NCI-H345 (cell line): Measurements from ENCODE around the gene ADAMTS2.

Experiments used
- DNase-seq: peaks from one replicate; lab custom pipeline; 2025; lab: John Stamatoyannopoulos, UW

Gene ADAMTS2

DNA sequence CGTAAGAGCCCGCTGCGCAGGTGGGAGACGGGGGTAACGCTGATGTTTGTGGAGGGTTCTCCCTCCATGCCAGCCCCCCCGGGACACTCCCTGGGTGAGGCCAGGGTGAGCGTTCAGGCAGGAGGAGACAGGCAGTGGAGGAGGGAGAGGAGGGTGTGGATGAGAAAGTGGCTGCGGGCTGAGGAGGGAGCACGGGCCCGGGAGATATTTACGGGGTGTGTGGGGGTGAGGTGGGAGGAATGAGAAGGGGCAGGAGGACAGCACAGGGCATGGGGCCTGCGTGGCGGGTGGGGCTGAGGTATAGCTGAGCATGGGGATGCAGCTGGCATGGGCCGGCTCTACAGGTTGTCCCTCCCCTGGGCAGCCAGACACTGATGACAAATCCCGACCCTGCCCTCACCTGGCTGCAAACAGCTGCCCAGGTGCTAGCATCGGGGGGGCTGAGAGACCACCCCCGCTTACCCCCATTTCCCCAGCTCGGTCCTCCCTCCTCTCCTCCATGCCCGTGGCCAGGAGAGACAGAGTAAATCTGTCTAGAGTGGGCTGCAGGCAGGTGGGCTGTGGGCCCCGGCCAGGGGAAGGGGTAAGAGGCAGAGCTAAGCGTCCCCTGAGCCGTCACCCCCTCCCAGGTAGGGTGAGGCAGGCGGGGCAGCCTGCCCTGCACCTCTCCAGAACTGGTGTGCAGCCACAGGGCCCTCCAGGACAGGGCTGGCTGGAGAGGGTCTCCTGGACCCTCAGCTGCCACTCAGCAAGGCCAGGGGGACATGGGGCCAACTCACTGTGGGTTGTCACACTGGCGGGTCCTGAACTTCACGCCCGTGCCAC is 205.9 kb downstream of the ADAMTS2 start:
- no peak for DNase-seq

DNA sequence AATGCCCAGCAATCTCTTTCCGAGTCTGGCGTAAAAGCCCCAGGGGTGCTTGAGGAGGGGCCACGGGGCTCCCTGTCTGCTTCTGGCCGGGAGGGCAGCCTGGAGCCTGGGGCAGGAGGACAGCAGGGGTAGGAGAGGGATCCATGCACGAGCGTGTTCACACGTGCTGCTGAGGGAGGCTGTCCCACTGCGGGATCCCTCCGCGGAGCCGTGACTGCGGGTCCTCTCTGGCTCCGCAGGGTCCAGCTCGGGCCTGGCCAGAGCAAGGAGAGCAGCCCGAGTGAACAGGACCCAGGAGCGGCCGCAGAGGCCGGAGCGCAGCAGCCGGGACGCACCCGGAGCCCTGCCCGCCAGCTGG is 206.7 kb downstream of the ADAMTS2 start:
- DNase-seq = no peak

DNA sequence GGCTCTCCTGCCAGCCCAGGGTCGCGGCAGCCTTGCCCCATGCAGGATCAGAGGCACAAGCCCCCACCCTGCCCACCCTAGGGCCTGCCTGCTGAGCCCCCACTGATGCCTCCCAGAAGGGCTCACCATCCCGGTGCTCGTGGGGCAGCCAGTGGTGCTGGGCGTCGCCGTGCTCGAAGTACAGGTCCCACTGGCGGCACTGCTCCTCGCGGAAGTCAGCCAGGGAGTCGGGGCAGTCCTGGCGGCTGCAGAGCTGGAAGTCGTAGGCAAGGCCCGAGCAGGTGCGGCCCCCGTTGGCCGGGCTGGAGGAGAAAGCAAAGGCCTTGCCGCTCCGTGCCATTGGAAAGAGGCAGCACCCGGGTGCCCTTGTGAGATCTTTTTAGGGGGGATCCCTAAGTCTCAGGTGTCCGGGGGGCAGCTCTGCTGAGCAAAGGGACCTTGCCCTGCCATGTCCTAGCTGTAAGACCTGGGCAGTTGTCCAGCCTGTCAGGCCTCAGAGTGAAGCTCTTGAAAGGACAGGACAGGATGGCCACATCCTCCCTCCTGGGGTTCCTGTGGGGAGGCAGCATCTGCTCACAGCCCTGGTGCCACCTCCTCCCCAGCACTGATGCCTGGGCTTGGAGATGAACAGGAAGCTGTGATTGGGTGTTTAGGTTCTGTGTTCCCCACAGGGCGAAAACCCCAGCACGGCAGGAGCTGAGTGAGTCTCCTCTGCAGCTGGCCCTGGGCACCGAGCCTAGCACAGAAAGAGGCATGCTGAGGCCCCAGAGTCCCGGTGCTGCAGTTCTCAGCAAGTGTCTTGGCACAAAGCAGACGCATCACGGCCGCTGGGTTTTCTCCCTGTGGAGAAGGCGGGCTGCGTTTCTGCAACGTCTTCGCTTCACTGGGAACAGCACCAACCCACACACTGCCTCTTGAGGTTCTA is 207.4 kb downstream of the ADAMTS2 start:
- DNase-seq = peak; percentile 5

DNA sequence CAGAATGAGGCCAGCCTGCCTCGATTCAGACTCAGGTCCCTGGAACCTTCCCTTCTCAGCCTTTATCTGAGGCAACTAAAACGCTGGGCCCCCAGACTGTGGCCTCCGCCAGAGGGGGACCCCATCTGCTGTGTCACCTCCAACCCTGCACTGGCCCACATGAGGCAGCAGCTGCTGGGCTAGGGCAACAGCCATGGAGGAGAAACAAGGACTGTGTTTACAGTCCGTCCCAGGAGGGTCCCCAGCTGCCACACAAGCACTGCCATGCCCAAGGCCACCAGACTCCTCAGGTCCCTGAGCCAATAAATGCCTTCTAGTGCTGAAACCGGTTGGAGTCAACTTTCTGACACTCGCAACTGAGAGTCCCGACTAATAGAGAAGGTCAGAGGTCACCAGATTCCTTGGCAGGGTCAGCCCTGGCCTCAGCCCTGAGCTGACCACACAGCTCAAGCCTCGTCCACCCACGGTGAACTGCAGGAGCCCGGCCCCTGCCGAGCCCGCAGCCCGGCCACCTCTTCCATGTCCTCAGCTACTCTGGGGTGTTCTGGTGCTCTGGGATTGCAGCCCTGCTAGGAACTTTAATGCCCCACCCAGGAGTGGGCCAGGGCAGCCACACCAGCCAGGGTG is 208.1 kb downstream of the ADAMTS2 start:
- DNase-seq = no peak

DNA sequence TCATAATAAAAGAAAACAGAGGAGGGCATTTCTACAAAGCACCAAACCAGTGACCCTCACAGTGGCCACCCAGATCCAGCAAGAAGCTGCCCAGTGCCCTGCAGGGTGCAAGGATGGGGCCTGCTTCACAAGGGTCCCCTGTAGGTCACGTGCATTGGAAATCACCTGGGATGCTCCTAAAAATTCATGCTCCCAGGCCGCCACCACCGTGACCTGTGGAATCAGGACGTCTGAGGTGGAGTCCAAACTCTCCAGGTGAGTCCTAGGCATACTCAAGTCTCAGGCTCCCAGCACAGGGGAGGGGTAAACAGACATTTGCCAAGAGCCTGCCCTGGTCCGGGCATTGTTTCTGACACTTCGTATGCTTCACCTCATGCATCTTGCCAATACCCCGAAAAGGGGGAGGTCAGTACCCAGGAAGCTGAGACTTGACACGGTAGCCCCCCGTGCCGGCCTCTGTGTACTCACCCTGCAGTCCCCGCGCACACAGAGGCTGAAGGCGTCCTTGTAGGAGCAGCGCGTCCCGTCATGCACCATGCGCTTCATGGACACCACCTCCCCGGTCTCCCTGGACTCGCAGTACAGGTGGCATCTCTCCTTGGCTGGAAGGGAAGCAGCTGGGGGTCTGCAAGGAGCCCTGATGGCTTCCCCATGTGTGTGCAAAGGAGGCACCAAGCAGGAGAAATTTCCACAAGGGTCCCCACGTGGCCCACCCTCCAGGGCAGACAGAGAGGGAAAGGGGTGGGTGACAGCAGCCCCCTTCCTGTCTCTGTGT is 209.6 kb downstream of the ADAMTS2 start:
- DNase-seq = no peak

DNA sequence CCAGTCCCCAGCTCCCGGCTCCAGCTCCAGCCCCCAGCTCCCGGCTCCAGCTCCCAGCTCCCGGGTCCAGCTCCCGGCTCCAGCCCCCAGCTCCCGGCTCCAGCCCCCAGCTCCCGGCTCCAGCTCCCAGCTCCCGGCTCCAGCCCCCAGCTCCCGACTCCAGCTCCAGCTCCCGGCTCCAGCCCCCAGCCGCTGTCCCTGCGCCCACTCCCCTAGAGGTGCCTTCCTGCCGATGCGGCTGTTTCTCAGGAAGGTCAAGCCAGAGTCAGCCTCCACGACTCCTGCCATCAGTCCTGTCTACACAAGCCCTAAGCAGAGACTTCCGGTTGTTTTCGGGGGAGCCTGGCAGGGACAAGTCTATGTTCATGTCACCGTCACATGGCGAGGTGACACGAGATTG is 210.3 kb downstream of the ADAMTS2 start:
- no peak for DNase-seq

DNA sequence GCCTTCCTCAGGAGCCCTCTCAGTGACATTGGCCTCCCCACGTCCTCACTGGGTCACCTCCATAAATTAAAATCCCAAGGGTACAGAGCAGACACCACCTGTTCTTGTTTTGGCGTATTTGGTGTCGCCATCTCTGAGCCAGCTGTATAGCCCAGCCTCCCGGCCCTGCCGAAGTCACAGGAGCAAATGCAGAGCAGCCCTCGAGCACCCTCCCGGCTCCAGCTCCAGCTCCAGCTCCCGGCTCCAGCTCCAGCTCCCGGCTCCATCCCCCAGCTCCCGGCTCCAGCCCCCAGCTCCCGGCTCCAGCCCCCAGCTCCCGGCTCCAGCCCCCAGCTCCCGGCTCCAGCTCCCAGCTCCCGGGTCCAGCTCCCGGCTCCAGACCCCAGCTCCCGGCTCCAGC is 210.8 kb downstream of the ADAMTS2 start:
- no peak for DNase-seq

DNA sequence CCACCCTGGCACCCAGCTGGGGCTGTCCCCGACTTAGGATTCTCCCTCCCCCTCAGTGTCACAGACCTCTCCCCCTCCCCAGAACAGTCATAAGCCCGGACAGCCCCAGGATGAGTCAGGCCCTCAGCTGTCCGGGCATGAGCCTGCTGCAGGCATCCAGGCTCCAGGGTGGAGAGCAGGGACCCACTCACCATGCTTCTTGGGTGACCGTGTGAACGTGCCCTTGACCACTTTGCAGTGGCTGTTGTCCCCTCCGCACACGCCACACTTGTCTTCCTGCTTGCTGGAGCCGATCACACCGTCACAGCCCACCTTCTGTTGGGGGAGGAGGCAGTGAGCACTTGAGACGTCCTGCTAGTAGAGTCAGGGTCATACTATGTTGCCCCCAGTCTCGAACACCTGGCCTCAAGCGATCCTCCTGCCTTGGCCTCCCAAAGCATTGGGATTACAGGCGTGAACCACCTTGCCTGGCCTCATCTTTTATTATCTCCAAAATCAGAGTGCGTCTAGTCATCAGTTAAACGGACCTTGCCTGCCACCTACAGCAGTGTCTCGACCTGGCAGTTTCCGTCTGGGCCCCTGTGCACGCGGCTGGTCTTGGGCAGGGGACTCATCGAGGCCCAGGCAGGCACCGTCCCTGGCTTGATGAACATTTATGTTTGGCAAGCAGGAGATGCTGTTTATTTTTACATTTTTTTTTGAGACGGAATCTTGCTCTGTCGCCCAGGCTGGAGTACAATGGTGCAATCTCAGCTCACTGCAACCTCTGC is 212.5 kb downstream of the ADAMTS2 start:
- DNase-seq = no peak

DNA sequence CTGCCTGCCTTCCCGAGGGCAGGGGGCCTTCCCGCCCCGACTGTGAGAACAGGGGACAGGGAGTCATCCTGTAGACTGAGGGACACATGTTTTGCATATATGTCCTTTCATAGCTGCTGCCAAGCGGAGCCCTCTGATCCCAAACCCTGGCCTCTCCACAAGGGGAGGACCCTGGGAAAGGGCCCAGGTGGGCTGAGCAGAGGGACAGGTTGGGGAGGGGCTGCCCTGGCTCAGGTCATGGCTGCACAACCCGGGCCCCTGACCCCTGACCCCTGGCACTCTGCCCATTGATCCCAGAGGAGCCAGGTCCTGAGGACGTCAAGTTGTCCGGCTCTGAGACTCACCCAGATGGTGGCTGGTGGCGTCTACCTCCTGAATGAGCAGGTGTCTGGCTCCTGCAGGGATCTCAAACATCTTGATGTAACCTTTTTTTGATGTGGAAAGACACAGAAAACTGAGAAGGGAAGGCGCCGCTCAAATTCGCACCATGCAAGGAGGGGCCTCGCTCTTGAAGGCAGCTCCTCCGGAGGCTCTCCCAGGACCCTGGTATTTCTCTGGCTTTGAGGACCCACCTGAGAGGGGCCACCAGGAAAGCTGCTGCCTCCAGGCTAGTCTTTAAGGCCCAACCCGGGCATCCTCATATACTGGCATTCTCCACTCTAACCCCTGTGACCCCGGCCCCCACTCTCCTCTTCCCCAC is 213.2 kb downstream of the ADAMTS2 start:
- no peak for DNase-seq

DNA sequence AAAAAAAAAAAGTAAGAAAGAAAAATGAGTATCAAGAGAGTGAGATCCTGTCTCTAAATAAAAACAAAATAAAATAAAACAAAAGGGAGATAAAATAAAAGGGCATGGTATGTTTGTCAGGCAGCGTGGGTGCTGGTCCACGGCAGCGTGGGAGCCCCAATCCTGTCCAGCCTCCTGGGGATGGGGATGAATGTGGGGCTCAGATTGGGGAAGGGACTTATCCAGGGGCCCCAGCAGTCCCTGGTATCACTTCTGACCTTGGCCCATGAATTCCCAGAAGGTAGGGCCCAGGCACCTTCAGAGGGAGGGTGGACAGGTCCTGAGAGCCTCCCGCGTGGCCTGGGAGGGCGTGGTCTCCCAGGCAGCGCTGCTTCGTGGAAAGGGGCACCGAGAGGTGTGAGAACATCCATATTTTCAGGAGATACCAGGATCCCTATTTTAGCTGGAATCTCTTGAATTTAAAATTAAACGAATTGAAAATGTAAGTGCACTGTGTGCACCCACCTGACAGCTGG is 213.9 kb downstream of the ADAMTS2 start:
- DNase-seq = no peak

DNA sequence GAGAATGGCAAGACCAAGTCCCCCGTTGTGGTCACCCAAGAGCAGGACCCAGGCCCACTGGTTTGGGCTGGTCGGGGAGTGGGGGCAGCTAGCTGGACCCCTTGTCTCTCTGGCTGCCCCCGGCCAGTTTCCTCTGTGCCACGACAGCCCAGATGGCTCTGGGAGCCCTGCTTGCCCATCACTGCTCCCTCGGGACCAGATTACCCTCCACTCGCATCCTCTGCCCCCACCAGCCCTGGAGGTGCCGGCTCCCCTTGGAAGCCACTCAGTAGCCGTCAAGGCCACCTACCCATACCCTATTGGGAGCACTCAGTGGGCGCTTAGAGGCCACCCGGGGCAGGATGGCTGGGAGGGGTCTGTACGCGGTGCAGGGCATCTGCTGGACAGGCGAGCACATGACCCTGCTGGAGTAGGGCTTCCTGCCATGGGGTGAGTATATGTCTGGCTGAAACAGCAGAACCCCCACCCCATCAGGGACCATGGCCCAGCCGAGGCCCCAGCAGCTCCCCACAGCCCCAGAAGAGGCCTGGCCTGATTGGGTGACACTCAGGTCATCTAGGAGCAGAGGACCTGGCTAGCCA is 215.1 kb downstream of the ADAMTS2 start:
- DNase-seq = no peak

DNA sequence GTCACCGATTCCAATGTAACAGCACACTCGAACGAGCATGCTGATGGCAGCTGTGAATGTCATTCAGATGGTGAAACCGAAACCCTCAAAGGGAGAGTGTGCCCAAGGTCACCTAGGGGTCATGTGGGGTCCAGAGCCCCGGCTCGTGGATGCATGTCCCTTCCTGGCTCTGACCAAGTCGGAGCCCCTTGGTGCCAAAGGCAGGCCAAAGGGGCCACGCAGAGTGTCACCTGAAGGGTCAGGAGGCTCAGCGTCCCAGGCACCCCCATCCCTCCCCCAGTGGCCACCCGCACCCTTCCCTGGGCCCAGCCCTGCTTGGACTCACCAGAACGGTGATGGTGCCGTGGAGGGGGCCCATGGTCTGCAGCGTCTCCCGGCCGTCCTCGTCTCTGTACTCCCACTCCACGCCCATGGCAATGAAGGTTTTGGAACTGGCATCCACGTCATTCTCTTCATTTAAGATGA is 215.6 kb downstream of the ADAMTS2 start:
- no peak for DNase-seq

DNA sequence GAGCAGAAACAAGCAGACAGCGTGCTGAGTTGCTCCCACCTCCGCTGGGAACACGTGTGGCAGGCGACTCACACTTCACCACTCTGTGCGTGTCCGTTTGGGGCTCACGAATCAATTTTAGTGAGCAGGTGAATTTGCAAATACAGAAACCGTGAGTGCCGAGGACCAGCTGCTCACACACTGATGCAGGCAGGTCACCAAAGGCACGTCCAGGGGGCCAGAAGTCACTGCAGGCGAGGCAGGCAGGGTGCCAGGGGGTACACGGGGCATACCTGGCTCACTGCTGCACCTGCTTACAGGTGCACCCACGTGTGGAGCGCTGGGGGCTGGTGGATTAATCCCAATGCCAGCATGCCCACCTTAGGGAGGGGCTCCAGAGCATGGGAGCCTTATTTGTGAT is 216.3 kb downstream of the ADAMTS2 start:
- DNase-seq = no peak

DNA sequence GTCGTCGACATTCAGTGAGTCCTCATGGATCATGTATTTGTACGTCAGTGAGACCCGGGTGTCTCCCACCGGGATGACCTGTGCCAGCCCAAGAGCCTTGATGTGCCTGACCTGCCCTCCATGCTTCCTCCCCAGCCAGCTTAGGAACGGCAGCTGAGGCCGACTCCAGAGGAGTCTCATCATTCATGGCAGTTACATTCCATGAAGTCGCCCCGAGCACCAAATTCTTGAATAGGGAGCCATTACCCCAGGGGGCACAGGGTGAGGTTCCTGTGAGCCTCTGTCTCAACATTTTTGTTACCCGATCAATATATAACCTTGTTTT is 217.3 kb downstream of the ADAMTS2 start:
- no peak for DNase-seq

DNA sequence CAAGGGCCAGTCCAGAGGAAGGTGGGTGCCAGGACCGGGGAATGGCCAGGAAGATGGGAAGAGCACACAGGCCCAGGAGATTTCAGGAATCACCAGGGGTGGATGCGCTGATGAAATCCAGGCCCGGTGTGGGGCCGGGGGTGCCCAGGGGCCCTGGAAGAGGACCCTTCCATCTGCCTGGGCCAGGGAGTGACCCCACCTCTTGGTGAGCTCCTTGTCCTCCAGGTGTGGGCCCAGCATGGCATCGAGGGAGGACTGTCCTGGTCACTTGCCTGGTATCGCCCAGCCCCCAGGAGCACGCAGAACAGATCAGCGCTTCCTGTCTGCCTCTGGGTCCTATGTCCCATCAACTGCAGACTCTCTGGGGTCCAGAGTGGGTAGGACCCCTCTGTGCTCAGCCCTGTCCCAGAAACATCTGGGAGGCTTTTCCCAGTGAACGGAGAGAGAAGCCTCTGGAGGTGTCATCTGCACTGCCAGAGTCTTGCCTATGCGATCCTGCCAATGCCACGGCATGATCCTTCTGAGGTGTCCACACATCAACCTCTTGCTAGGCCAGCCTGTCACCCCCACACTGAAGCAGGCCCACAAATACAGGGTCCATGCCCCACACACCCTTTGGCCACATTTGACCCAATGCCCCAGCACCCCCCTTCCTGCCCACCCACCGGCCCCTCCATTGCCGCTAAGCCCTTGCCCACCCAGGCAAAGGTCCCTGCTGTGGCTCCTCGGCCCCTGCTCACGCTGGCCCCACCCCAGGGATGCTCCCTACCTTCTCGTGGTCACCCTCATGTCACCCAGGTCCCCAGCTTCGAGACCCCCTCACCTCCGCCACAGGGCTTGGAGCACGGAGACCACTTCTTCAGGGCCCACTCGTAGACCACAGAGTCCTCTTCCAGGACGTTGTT is 217.9 kb downstream of the ADAMTS2 start:
- DNase-seq = no peak

DNA sequence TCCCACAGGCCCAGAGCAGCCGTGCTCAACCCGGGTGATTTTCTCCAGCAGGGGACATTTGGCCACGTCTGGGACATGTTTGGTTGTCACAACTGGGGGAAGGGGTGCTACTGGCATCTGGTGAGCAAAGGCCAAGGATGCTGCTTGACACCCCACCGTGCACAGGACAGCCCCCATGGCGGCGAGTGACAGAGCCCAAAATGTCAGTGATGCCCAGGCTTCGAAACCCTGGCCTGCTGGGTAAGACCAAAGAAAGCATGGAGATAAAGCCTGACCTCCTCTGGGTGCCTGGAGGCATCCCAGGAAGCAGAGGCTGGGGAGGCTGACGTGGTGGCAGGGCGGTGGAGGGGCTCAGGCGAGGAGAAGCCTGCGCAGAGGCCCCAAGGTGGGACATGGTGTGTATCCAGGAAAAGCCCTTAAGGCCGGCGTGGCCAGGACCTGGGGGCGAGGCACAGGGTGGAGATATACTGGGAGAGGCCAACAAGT is 218.7 kb downstream of the ADAMTS2 start:
- no peak for DNase-seq

DNA sequence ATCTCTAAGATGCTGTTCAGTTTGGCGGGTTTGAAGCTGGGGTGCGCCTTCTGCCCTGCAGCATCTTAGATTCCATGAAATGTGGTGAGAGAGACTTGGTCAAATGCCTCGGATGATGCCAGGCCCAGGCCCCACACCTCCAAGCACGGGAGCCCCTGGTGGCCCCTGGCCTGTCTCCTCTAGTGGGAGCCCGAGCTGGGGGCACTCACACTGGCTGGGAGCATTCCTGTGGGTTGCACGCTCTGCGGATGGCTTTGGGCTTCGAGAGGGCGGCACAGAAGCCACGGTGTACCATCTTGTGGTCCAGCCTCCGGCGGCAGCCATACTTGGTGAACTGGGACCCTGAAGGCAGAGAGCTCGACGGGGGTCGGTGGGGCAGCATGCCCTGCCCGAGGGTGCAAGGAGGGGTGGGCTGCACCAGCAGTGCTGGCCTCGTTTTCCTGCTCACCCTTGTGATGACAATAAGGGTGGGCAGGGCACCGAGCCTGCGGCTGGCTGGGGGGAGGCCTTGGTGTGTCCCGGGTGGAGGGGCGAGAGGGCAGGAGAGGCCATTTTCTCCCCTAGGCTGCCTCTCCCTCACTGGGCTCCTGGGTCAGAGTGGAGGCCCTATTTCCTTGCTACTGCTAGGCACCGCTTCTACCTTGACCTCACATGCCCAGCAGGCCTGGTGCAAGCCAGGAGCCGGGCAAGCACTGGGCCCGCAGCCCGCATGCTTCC is 219.3 kb downstream of the ADAMTS2 start:
- no peak for DNase-seq
